Measurements from ENCODE around the gene GPC3. TPM values are rescaled to one million over a fixed set of nuclear protein-coding genes. Genes with fewer than 3 reads are reported as not detected.

GPC3 gene
- total RNA-seq, 1 experiment from 2014 or later = 32.4 TPM

DNA sequence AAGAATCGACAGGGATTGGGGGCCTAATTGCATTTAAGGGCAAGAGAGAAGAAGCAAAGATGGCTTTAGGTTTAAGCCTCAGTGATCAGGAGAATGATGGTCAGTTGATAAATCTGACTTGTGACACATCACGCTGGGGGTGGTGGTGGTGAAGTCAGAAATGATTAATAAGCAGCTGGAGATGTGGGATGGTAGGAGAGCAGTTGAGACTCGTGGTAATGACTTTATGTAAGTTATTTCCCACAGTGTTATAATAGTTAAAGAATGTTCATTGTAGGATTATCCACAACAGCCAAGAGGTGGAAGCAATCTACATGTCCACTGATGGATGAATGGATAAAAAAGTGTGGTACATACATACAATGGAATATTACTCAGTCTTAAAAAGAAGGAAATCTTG is 391.2 kb downstream of the GPC3 start:
- ChIA-PET POLR2A (no interaction called here), CTCF (no interaction called here)
- TF ChIP-seq, protein P1, sequence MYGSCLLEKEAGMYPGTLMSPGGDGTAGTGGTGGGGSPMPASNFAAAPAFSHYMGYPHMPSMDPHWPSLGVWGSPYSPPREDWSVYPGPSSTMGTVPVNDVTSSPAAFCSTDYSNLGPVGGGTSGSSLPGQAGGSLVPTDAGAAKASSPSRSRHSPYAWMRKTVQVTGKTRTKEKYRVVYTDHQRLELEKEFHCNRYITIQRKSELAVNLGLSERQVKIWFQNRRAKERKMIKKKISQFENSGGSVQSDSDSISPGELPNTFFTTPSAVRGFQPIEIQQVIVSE (CRISPR knock-in tag; IDR thresholded peaks at IDR 0.05; ENCODE audit: borderline replicate concordance) = no peak
- TF ChIP-seq, protein P2, sequence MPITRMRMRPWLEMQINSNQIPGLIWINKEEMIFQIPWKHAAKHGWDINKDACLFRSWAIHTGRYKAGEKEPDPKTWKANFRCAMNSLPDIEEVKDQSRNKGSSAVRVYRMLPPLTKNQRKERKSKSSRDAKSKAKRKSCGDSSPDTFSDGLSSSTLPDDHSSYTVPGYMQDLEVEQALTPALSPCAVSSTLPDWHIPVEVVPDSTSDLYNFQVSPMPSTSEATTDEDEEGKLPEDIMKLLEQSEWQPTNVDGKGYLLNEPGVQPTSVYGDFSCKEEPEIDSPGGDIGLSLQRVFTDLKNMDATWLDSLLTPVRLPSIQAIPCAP (CRISPR knock-in tag; IDR thresholded peaks at IDR 0.05) = no peak
- TF ChIP-seq ATF1 (CRISPR knock-in tag; IDR thresholded peaks at IDR 0.05) (no peak), SOX15 (CRISPR knock-in tag; IDR thresholded peaks at IDR 0.05) (no peak), RORB (CRISPR knock-in tag; IDR thresholded peaks at IDR 0.05) (no peak), ZBTB21 (CRISPR knock-in tag; IDR thresholded peaks at IDR 0.05; ENCODE audit: borderline replicate concordance) (no peak)
- TF ChIP-seq, protein P3, sequence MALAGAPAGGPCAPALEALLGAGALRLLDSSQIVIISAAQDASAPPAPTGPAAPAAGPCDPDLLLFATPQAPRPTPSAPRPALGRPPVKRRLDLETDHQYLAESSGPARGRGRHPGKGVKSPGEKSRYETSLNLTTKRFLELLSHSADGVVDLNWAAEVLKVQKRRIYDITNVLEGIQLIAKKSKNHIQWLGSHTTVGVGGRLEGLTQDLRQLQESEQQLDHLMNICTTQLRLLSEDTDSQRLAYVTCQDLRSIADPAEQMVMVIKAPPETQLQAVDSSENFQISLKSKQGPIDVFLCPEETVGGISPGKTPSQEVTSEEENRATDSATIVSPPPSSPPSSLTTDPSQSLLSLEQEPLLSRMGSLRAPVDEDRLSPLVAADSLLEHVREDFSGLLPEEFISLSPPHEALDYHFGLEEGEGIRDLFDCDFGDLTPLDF (CRISPR knock-in tag; IDR thresholded peaks at IDR 0.05) = no peak
- TF ChIP-seq, protein P4, sequence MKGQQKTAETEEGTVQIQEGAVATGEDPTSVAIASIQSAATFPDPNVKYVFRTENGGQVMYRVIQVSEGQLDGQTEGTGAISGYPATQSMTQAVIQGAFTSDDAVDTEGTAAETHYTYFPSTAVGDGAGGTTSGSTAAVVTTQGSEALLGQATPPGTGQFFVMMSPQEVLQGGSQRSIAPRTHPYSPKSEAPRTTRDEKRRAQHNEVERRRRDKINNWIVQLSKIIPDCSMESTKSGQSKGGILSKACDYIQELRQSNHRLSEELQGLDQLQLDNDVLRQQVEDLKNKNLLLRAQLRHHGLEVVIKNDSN (CRISPR knock-in tag; IDR thresholded peaks at IDR 0.05) = no peak
- Mint-ChIP-seq H3K27ac (no peak overlapping the region), H3K27me3 (ENCODE audit: low read depth) (no peaks in the 10 kb centered on the region), H3K4me3 (no peak overlapping the region), H3K36me3 (0 out of 2 replicates have a peak, but pooled peaks cover 4% of the 10 kb centered on the region), H3K9me3 (0 out of 2 replicates have a peak, but pooled peaks cover 4% of the 10 kb centered on the region), H3K4me1 (no peaks in the 10 kb centered on the region)
- ATAC-seq (no peak), DNase-seq (ENCODE audit: low spot score) (no peak)

DNA sequence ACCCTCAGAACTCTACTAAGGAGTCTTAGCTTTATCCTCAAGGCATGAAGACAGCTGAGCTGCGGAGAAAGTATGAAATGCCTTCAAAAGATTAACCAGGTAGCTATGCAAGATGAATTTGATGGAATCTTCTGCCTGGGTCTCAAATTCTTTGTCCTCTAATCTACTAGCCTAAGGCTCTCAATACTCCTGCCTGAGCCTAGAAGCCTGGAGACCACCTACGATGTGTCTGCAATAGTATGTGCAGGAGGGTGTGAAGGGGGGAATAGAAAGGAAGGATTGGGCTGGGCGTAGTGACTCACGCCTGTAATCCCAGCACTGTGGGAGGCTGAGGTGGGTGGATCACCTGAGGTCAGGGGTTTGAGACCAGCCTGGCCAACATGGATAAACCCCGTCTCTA is 391.9 kb downstream of the GPC3 start:
- ATAC-seq (no peak), DNase-seq (ENCODE audit: low spot score) (no peak)
- Mint-ChIP-seq H3K4me3 (no peak overlapping the region), H3K4me1 (no peaks in the 10 kb centered on the region), H3K36me3 (0 out of 2 replicates have a peak, but pooled peaks cover 4% of the 10 kb centered on the region), H3K27me3 (ENCODE audit: low read depth) (no peaks in the 10 kb centered on the region), H3K27ac (no peak overlapping the region), H3K9me3 (0 out of 2 replicates have a peak, but pooled peaks cover 4% of the 10 kb centered on the region)
- TF ChIP-seq, protein P5, sequence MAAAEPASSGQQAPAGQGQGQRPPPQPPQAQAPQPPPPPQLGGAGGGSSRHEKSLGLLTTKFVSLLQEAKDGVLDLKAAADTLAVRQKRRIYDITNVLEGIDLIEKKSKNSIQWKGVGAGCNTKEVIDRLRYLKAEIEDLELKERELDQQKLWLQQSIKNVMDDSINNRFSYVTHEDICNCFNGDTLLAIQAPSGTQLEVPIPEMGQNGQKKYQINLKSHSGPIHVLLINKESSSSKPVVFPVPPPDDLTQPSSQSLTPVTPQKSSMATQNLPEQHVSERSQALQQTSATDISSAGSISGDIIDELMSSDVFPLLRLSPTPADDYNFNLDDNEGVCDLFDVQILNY (CRISPR knock-in tag; IDR thresholded peaks at IDR 0.05) = no peak
- no peak for TF ChIP-seq ZNF416 (CRISPR knock-in tag; IDR thresholded peaks at IDR 0.05)
- ChIA-PET CTCF (no interaction called here), POLR2A (no interaction called here)

DNA sequence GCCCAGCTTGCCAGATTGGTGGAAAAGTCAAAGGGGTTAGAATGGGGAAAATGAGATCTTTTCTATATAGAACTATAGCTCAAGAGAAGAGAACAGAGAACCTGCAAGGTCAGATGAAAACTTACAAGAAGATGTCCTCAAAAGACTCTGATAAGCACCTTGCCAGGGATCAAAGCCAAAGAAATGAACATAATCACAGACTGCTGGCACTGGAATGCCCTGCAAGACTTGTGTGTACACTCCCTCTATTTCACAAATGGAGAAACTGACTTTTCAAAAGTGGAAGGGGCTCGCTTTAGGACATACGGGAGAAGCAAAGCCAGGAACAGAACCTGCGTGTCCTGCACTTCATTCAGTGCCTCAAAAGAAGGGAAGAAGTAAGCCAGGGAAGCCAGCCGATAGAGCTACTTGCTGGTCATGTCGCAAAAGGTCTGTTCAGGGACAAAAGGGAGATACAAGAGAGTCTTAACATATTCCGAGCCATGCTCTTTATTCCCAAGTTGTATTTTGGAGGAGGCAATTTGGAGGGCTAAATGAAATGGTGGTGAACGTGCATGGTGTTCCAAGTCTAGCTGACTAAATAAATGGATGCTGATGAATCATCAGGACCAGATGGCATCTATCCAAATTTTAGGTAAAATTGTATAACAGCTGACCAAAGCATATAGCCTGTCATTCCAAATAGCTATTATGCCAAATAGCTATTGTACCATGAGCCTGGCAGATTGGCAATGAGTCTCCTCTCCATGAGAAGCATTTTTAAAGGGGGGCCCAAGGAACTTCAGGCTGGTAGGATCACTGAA is 394.5 kb downstream of the GPC3 start:
- DNase-seq (ENCODE audit: low spot score) (no peak), ATAC-seq (no peak)
- peaks cover 19% of the 10 kb centered on the region for H3K4me1 Mint-ChIP-seq
- H3K27me3 Mint-ChIP-seq (ENCODE audit: low read depth) = no peaks in the 10 kb centered on the region
- no peak overlapping the region for H3K27ac Mint-ChIP-seq
- ChIA-PET CTCF (no interaction called here), POLR2A (no interaction called here)
- no peak overlapping the region for H3K4me3 Mint-ChIP-seq
- 0 out of 2 replicates have a peak, but pooled peaks cover 4% of the 10 kb centered on the region for H3K36me3 Mint-ChIP-seq
- TF ChIP-seq, protein P6, sequence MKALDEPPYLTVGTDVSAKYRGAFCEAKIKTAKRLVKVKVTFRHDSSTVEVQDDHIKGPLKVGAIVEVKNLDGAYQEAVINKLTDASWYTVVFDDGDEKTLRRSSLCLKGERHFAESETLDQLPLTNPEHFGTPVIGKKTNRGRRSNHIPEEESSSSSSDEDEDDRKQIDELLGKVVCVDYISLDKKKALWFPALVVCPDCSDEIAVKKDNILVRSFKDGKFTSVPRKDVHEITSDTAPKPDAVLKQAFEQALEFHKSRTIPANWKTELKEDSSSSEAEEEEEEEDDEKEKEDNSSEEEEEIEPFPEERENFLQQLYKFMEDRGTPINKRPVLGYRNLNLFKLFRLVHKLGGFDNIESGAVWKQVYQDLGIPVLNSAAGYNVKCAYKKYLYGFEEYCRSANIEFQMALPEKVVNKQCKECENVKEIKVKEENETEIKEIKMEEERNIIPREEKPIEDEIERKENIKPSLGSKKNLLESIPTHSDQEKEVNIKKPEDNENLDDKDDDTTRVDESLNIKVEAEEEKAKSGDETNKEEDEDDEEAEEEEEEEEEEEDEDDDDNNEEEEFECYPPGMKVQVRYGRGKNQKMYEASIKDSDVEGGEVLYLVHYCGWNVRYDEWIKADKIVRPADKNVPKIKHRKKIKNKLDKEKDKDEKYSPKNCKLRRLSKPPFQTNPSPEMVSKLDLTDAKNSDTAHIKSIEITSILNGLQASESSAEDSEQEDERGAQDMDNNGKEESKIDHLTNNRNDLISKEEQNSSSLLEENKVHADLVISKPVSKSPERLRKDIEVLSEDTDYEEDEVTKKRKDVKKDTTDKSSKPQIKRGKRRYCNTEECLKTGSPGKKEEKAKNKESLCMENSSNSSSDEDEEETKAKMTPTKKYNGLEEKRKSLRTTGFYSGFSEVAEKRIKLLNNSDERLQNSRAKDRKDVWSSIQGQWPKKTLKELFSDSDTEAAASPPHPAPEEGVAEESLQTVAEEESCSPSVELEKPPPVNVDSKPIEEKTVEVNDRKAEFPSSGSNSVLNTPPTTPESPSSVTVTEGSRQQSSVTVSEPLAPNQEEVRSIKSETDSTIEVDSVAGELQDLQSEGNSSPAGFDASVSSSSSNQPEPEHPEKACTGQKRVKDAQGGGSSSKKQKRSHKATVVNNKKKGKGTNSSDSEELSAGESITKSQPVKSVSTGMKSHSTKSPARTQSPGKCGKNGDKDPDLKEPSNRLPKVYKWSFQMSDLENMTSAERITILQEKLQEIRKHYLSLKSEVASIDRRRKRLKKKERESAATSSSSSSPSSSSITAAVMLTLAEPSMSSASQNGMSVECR (CRISPR knock-in tag; IDR thresholded peaks at IDR 0.05; ENCODE audit: borderline replicate concordance) = no peak
- TF ChIP-seq, protein P1 (CRISPR knock-in tag; IDR thresholded peaks at IDR 0.05; ENCODE audit: borderline replicate concordance) = no peak
- no peak for TF ChIP-seq CREM (CRISPR knock-in tag; IDR thresholded peaks at IDR 0.05)
- TF ChIP-seq SMAD3 (CRISPR knock-in tag; IDR thresholded peaks at IDR 0.05; ENCODE audit: borderline replicate concordance) = no peak
- TF ChIP-seq ZBTB21 (CRISPR knock-in tag; IDR thresholded peaks at IDR 0.05; ENCODE audit: borderline replicate concordance) = no peak
- TF ChIP-seq ZNF121 (CRISPR knock-in tag; IDR thresholded peaks at IDR 0.05) = no peak
- no peak for TF ChIP-seq ZNF416 (CRISPR knock-in tag; IDR thresholded peaks at IDR 0.05)
- 0 out of 2 replicates have a peak, but pooled peaks cover 4% of the 10 kb centered on the region for H3K9me3 Mint-ChIP-seq
